SH-SY5Y (cell line): ENCODE data around the gene TRIM8.

Experiments used
- GATA2 ChIP-seq: IDR thresholded peaks from 2 replicates; pipeline ENCODE4 v1.6.1; 2011; ENCODE audit warnings: mild to moderate bottlenecking, low read depth, low read length
- GATA3 ChIP-seq: IDR thresholded peaks from 2 replicates; pipeline ENCODE4 v1.6.1; 2011; ENCODE audit warnings: low read depth, mild to moderate bottlenecking, low read length, moderate library complexity

GRCh38 chr10:102679596-102679995 lies 35.3 kb downstream of the TRIM8 start:
- TF ChIP-seq GATA3 (no peak), GATA2 (no peak)
